Measurements from ENCODE around the gene PZP.
"Not testable (repeated sequence)": the region's sequence is repeated elsewhere in the genome, so short reads cannot be mapped to it uniquely, and the experiment has no call there.

PZP gene

DNA sequence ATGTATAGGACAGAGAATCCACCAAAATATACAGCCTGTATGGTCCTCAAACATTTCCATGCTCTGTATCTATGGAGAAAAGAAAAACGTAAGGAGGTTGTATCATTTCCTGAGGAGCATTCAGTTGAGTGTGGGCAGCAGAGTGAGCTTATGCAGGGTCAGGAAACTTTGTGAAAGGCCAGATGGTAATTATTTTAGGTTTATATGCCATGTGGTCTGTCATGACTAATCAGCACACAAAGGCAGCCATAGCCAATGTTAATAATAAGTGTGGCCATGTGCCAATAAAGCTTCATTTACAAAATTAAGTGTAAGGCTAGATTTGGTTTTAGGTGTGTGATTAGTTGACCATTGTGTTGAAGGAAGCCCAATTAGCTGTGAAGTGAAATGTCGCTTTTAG lies 59.3 kb downstream of the PZP start:
- Histone ChIP-seq H3K4me2 (ENCODE audit: low read length) (no peak overlapping the region), H3K36me3 (ENCODE audit: control insufficient read depth, insufficient read depth, low read length) (no peaks in the 10 kb centered on the region), H3K4me1 (no peaks in the 10 kb centered on the region), H3K9ac (no peak overlapping the region), H3K9me3 (ENCODE audit: control insufficient read depth, low read length) (no peaks in the 10 kb centered on the region), H3K27me3 (ENCODE audit: control insufficient read depth, insufficient read depth, low read length) (no peaks in the 10 kb centered on the region), H3K4me3 (ENCODE audit: low read depth, low read length) (no peak overlapping the region), H3K27ac (no peak overlapping the region), H2AFZ (no peak overlapping the region), H3K79me2 (no peaks in the 10 kb centered on the region)
- TF ChIP-seq, protein P1, sequence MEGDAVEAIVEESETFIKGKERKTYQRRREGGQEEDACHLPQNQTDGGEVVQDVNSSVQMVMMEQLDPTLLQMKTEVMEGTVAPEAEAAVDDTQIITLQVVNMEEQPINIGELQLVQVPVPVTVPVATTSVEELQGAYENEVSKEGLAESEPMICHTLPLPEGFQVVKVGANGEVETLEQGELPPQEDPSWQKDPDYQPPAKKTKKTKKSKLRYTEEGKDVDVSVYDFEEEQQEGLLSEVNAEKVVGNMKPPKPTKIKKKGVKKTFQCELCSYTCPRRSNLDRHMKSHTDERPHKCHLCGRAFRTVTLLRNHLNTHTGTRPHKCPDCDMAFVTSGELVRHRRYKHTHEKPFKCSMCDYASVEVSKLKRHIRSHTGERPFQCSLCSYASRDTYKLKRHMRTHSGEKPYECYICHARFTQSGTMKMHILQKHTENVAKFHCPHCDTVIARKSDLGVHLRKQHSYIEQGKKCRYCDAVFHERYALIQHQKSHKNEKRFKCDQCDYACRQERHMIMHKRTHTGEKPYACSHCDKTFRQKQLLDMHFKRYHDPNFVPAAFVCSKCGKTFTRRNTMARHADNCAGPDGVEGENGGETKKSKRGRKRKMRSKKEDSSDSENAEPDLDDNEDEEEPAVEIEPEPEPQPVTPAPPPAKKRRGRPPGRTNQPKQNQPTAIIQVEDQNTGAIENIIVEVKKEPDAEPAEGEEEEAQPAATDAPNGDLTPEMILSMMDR (IDR thresholded peaks at IDR 0.05): no peak

DNA sequence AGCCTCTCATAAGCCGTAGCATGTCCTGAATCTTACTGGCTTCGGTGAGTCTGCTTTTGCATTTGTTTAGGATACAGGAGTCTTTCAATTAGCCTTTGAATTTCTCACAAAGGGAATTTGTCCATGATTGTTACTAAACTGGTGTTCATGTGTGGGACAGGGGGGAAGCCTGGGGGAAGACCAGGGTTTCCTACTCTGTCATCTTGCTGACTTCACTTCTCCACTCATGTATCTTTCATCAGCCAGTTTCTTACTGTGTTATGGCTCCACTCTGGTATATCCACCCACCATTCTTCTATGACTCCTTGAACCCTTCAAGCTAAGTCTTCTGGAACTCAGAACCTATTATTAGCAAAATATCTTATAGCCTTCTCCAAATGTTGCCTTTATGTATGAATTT lies 60.7 kb downstream of the PZP start:
- no peaks in the 10 kb centered on the region for H3K9me3 ChIP-seq (ENCODE audit: control insufficient read depth, low read length)
- no peak overlapping the region for H2AFZ ChIP-seq
- no peak overlapping the region for H3K4me2 ChIP-seq (ENCODE audit: low read length)
- no peak overlapping the region for H3K9ac ChIP-seq
- TF ChIP-seq, protein P1 (IDR thresholded peaks at IDR 0.05): no peak
- H3K36me3 ChIP-seq (ENCODE audit: control insufficient read depth, insufficient read depth, low read length): no peaks in the 10 kb centered on the region
- H3K27me3 ChIP-seq (ENCODE audit: control insufficient read depth, insufficient read depth, low read length): no peaks in the 10 kb centered on the region
- no peak overlapping the region for H3K27ac ChIP-seq
- no peaks in the 10 kb centered on the region for H3K79me2 ChIP-seq
- H3K4me3 ChIP-seq (ENCODE audit: low read depth, low read length): no peak overlapping the region
- no peaks in the 10 kb centered on the region for H3K4me1 ChIP-seq

- no peaks in the 10 kb centered on the region for H3K9me3 ChIP-seq (ENCODE audit: control insufficient read depth, low read length)
- H3K27me3 ChIP-seq (ENCODE audit: control insufficient read depth, insufficient read depth, low read length): no peaks in the 10 kb centered on the region
- no peaks in the 10 kb centered on the region for H3K79me2 ChIP-seq
- H3K36me3 ChIP-seq (ENCODE audit: control insufficient read depth, insufficient read depth, low read length): no peaks in the 10 kb centered on the region
- no peak overlapping the region for H3K4me2 ChIP-seq (ENCODE audit: low read length)
- no peak overlapping the region for H3K9ac ChIP-seq
- no peak overlapping the region for H2AFZ ChIP-seq
- no peak overlapping the region for H3K4me3 ChIP-seq (ENCODE audit: low read depth, low read length)
- no peak overlapping the region for H3K27ac ChIP-seq
- no peaks in the 10 kb centered on the region for H3K4me1 ChIP-seq
- TF ChIP-seq, protein P1 (IDR thresholded peaks at IDR 0.05): no peak
Measured at GRCh38 chr12:9144730-9145106, 63.5 kb downstream of the PZP start.

DNA sequence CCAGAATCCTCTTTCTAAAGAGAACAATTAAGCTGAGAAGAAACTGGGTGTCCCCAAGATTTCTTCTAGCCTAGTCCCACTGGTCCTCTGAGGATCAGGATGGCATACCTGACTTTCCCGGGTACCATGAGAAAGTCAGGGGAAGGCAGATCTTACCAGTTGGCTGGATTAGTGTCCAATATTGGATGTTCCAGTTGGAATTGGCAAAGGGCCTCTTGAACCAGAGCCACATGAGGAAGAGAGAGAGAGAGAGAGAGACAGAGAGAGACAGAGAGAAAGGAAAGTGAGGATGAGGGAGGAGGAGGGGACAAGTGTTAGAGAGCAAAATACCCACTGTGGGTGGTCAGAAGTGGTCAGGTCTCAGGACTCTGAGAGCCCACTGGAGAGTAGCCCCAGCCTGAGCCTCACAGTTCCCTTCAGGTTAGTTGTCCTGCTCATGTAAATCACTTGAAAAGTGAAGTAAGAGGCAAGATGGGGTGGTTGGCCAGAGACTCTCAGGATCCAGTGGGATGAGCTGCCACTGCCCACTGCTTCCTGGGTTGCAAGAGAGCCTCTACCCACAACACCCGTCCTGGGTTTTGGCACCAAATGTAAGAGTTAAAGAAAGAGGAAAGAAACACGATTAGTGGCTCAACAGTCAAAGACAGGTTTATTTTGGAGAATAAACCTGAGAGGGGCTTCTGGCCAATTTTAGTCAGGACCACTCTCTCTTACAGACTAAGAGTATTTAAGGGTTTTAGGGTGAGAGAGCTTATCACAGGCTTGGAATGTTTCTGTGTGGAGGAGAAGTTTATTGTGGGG lies 64.1 kb downstream of the PZP start:
- TF ChIP-seq, protein P1 (IDR thresholded peaks at IDR 0.05): no peak
- Histone ChIP-seq H3K27me3 (ENCODE audit: control insufficient read depth, insufficient read depth, low read length) (no peaks in the 10 kb centered on the region), H3K4me3 (ENCODE audit: low read depth, low read length) (no peak overlapping the region)

GRCh38 chr12:9143137-9143536 lies 65.1 kb downstream of the PZP start:
- no peaks in the 10 kb centered on the region for H3K4me1 ChIP-seq
- H3K9me3 ChIP-seq (ENCODE audit: control insufficient read depth, low read length): no peaks in the 10 kb centered on the region
- no peaks in the 10 kb centered on the region for H3K79me2 ChIP-seq
- H3K4me2 ChIP-seq (ENCODE audit: low read length): no peak overlapping the region
- no peak overlapping the region for H3K27ac ChIP-seq
- H3K27me3 ChIP-seq (ENCODE audit: control insufficient read depth, insufficient read depth, low read length): no peaks in the 10 kb centered on the region
- H3K36me3 ChIP-seq (ENCODE audit: control insufficient read depth, insufficient read depth, low read length): no peaks in the 10 kb centered on the region
- H2AFZ ChIP-seq: no peak overlapping the region
- no peak overlapping the region for H3K9ac ChIP-seq
- H3K4me3 ChIP-seq (ENCODE audit: low read depth, low read length): no peak overlapping the region
- TF ChIP-seq, protein P1 (IDR thresholded peaks at IDR 0.05): no peak

More for the DNA sequence above, 64.1 kb downstream of the PZP start:
- H2AFZ ChIP-seq: no peak overlapping the region
- no peaks in the 10 kb centered on the region for H3K4me1 ChIP-seq
- H3K9ac ChIP-seq: no peak overlapping the region
- no peaks in the 10 kb centered on the region for H3K79me2 ChIP-seq
- H3K27ac ChIP-seq: no peak overlapping the region
- H3K36me3 ChIP-seq (ENCODE audit: control insufficient read depth, insufficient read depth, low read length): no peaks in the 10 kb centered on the region
- H3K9me3 ChIP-seq (ENCODE audit: control insufficient read depth, low read length): no peaks in the 10 kb centered on the region
- no peak overlapping the region for H3K4me2 ChIP-seq (ENCODE audit: low read length)

DNA sequence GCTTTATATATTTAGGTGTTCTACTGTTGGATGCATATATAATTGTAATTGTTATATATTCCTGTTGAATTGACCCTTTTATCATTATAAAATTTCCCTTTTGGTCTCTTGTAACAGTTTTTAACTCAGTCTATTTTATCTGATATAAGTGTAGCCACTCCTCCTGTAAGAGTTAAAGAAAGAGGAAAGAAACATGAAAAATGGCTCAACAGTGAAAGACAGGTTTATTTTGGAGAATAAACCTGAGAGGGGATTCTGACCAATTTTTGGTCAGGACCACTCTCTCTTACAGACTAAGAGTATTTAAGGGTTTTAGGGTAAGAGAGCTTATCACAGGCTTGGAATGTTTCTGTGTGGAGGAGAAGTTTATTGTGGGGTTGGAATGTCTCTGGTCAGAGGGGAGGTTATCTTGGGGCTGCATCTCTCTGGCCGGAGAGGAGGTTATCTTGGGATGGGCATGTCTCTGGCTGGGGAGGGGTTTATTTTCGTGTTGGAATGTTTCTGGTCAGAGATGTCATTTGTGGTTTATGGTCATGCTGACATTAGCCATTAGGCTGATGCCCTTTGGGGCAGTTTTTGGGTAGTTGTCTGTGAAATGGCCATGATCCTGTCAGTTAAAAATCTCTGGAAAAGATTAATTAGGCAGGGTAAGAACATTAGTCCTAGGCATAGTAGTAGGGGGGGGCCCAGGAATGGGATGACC lies 68.5 kb downstream of the PZP start:
- H3K9ac ChIP-seq; H3K36me3 ChIP-seq (ENCODE audit: control insufficient read depth, insufficient read depth, low read length); H3K4me2 ChIP-seq (ENCODE audit: low read length); H3K79me2 ChIP-seq; H3K27me3 ChIP-seq (ENCODE audit: control insufficient read depth, insufficient read depth, low read length); H2AFZ ChIP-seq; H3K4me1 ChIP-seq; H3K4me3 ChIP-seq (ENCODE audit: low read depth, low read length); H3K27ac ChIP-seq; H3K9me3 ChIP-seq (ENCODE audit: control insufficient read depth, low read length): not testable (repeated sequence)

Measured in parathyroid adenoma (tissue), 2 donors.